DMS114 treated with DMSO at 0.1 percent for 48 hours (cell line): ENCODE measurements around the gene BORA.
A peak's percentile ranks its signal among the peaks of the same experiment; 100 is the strongest.
"Not testable (repeated sequence)": the region's sequence is repeated elsewhere in the genome, so short reads cannot be mapped to it uniquely, and the experiment has no call there.

Experiments used
- DNase-seq: peaks from one replicate; lab custom pipeline; 2025; ENCODE audit not compliant: unreplicated experiment; lab: John Stamatoyannopoulos, UW

Gene BORA

DNA sequence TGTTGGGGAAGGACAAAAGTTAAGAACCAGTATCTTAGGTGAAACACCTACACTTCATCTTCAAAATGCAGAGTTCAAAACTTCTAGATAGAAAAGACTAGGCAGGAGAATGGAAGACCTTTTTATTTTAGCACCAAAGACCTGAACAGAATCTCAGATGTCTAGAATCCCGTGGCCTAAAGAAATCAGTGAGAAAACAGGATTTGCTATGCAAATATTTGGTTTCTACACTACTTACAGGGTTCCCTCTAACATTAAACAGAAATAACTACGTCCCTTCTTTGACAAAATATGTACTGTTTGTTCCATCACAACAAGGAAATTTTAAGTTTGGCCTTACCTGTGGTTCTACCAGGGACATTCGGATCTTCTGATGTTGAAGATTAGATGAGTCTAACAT lies 32.5 kb downstream of the BORA start:
- no peak for DNase-seq

DNA sequence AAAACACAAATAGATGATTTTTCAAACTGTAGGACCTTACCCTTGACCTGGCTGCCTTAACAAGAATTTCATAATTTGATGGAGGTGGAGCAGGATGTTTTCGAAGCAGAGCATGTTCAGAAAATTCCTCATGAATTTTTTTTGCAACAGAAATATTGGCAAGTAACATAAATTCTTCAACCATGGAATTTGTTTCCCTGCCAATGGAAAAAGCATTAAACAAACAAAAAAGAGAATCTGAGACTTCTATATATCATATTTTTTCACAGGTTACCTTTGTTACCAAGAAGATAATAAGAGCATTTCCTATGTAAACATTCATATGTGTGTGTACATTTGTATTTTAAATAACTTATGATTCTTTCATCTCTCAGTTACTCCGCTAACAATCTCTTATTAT lies 35.7 kb downstream of the BORA start:
- no peak for DNase-seq

DNA sequence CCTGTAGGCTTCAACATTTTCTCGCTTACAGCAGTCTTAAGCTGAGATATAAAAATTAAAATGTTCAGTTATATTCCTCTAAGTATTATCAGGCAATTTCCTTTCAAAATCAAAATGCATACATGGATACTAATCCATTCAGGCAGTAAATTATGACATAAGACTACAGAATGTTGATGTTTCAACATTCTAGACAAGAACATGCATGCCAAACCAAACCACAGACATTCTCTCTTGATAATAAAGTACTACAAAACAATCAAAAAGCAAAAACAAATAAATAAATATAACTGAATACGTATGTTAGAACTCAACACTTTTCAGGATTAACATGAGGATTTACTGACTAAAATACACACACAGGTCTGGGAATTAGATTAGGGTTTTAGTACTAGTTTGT lies 46.3 kb downstream of the BORA start:
- DNase-seq, result no peak

DNA sequence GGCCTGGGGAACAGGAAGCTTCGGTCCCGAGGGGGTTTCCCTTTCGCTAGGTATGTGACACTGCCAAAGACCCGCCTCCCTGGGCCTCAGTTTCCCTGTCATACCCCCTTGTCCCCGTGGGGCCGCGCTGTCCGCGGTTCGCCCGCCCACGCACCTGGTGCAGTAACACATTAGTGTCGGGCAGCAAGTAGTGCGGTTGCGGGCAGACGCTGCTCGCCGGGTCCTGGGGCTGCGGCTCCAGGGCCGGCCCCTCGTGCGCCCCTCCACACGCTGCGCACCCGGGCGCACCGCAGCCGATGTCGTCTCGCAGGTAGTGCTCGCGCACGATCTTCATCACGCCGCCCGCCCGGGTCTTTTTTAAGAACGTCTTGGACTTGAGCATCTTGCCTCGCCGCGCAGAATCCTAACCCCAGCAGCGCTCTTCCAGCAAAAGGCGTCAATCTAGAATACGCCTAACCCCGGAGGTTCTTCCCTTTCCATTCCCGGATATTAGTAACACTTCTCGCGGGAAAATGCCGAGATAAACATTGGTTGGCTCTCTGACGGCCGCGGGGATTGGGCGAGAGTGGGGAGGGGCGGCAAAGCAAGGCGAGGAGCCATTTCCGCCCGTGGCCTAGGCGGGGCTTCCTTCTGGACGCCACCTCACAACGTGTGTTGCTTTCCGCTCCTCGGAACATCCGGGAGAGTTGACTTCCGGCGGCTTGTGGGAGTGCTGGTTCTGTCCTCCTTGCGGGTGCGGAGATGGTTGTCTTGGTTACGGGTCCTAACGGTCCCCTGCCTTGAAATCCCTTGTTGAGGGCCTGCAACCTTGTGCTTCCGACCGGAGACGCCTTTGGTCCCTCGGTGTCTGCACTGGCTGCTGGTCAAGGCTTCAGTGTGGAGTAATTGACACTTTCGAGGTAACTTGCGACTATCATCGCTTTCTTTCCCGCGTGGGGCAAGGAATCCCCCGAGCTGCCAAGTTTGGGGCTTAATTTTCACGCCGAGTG lies 54.0 kb downstream of the BORA start, which contains the start of the genes DIS3 and PIBF1:
TSS of gene DIS3 (minus strand) at position 450 of the 989 bp plus-strand sequence. CDS start at position 382, 68 bp downstream.
TSS of gene PIBF1 (plus strand) at position 683 of the 989 bp plus-strand sequence. CDS start 1,337 bp downstream, outside the sequence.
- DNase-seq, result peak; percentile 82

DNA sequence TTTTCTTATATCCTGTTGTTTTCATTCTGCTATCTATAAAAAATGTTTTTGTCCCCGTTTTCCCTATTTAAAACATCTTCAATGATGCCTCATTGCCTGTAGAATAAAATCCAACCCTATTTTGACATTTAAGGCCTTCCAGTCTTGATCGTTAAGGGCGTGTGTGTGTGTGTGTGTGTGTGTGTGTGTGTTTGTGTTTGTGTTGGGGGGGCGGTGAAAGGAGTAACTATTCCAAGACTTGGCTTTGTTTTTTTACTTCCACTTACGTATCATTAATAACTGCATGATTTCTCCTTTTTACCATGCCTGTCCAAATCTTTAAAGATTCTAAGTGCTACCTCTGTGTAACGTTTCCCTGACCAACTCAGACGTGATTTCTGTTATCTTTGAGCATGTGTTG lies 55.0 kb downstream of the BORA start:
- DNase-seq, result no peak

DNA sequence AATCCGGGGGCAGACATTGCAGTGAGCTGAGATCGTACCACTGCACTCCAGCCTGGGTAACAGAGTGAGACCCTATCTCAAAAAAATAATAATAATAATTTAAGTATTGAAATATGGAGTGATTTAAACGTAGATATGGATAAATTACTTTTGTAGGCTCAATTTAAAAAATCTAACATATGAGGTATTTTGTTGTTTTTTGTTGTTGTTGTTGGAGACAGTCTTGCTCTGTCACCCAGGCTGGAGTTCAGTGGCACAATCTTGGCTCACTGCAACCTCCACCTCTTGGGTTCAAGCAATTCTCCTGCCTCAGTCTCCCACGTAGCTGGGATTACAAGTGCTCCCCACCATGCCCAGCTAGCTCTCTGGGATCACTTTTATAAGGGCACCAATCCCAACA lies 57.0 kb downstream of the BORA start:
- not testable (repeated sequence) for DNase-seq

DNA sequence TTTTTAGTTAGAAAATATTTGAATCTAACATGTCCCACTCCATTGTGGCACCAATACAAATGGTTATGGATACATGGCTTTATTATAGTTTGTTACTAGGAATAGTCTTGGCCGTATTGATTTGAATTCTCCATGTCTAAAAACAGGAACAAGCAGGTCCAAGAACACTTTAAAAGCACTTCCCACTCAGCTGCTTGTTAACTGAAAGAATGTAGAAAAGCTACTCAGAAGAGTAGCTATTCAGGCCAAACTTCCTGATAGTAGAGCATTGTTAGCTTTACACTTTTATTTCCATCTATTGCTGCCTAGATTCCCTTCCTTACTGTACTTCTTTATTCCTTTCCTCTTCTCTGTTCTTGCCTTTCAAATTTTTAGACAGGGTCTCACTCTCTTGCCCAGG lies 61.1 kb downstream of the BORA start:
- DNase-seq, result no peak

DNA sequence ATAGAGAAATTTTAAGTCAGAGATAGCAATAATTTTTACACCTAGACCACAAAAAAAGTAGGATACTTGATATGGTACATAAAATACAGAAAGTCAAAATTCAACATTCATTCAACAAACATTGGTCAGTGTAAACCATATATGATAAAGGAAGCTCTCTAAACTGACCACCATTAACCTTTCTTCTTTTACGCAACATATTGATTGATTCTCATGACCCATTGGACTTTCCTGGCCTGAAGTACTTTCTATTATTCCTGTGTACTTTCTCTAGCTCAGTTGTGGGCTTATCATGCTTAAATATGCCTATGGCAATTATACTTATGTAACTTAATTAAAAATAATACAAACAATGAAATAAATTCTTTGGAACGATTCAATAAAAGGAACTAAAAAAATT lies 64.9 kb downstream of the BORA start:
- no peak for DNase-seq

DNA sequence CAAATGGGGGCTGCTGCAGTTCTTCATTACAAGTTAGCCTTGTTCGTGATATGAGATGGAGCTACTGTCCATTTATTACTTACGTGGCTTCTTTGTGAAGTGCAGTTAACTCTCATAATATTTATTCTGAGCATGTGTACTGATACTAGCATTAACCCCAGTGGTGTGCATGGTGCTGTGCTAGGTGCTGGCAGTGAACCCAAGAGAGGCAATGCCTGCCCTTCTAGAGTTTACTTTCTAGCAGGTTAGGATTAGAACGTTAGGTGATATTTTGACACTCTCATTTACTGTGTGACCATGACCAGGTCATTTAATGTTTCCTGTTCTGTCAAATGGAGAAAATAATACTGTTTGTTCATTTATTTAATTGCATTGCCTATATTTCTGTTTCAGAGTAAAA lies 71.1 kb downstream of the BORA start:
- DNase-seq, result no peak

DNA sequence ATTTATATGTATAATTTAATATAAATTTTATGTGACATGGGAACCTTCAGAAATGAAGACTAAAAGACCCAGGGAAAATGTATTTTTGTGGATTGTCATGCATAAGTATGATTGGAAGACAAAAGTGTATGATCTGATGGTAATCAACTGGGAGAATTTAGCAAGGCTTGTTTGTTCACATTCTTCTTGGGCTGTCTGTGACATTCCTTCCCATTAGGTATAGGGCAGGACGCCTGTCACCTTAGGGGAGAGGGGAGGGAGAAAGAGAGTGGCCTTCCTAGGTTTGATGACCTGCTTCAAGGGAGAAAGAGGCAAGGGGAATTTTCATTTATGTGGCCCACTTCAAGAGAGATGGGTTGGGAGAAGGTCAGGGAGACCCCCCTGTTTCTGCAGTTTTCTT lies 76.6 kb downstream of the BORA start:
- DNase-seq, result no peak
